Keratinocyte (primary cell): ENCODE data around the gene JUP. TPM values are rescaled to one million over a fixed set of nuclear protein-coding genes. Genes with fewer than 3 reads are reported as not detected.

Experiments used
- DNase-seq: peaks from one replicate; pipeline ENCODE4 v3.0.0-alpha.2; 2011; ENCODE audit warnings: low read depth, missing footprints, low spot score
- FAIRE-seq: peaks from 2 replicates; lab custom pipeline; 2011; peaks lifted over from hg19 to GRCh38; lab: Jason Lieb, UNC
- H2AFZ ChIP-seq: 2 replicates; pipeline ENCODE4 v1.6.0; 2012; ENCODE audit warnings: low read length, control low read depth, inconsistent platforms; ENCODE audit not compliant: control insufficient read depth
- H3K27ac ChIP-seq: 2 replicates; pipeline ENCODE4 v1.5.1; 2011; ENCODE audit warnings: low read length; ENCODE audit not compliant: control insufficient read depth, insufficient read depth
- H3K27me3 ChIP-seq: 3 replicates; pipeline ENCODE4 v1.6.0; 2011; ENCODE audit warnings: low read length; ENCODE audit not compliant: control insufficient read depth, insufficient read depth; ENCODE audit errors: extremely low read depth
- H3K36me3 ChIP-seq, 2 experiments: 2 replicates in 1 of 2; 3 replicates in 1 of 2; pipeline ENCODE4 v1.5.1; 2011; ENCODE audit warnings: low read length in 2 of 2, mild to moderate bottlenecking in 1 of 2; ENCODE audit not compliant: control insufficient read depth in 2 of 2, insufficient read depth in 2 of 2; ENCODE audit errors: extremely low read depth in 1 of 2
- H3K4me1 ChIP-seq: 3 replicates; pipeline ENCODE4 v1.5.1; 2011; ENCODE audit warnings: low read length; ENCODE audit not compliant: control insufficient read depth, insufficient read depth; ENCODE audit errors: extremely low read depth
- H3K4me2 ChIP-seq: 3 replicates; pipeline ENCODE4 v1.6.0; 2011; ENCODE audit warnings: low read depth, low read length; ENCODE audit not compliant: control insufficient read depth, insufficient read depth; ENCODE audit errors: extremely low read depth
- H3K4me3 ChIP-seq, 3 experiments: fragments of 200-600 bp in 1 of 3; sonication (generic) in 1 of 3; 2 replicates in 2 of 3; 3 replicates in 1 of 3; pipeline ENCODE4 v1.5.1; 2011 to 2016; ENCODE audit warnings: low read length in 3 of 3, mild to moderate bottlenecking in 3 of 3, control low read depth in 2 of 3, inconsistent platforms in 1 of 3, low read depth in 1 of 3, mixed read lengths in 1 of 3, mixed run types in 1 of 3, moderate library complexity in 1 of 3; ENCODE audit not compliant: control insufficient read depth in 2 of 3, insufficient read depth in 2 of 3; ENCODE audit errors: extremely low read depth in 1 of 3
- H3K79me2 ChIP-seq: 2 replicates; pipeline ENCODE4 v1.6.0; 2012; ENCODE audit warnings: low read length; ENCODE audit not compliant: control insufficient read depth, insufficient read depth
- H3K9ac ChIP-seq: 3 replicates; pipeline ENCODE4 v1.6.0; 2011; ENCODE audit warnings: low read length; ENCODE audit not compliant: control insufficient read depth, insufficient read depth; ENCODE audit errors: extremely low read depth
- H3K9me1 ChIP-seq: 3 replicates; pipeline ENCODE4 v1.6.0; 2011; ENCODE audit warnings: low read length; ENCODE audit not compliant: control insufficient read depth, insufficient read depth; ENCODE audit errors: extremely low read depth
- H3K9me3 ChIP-seq: 2 replicates; pipeline ENCODE4 v1.5.1; 2012; ENCODE audit warnings: low read depth, low read length; ENCODE audit not compliant: control insufficient read depth
- H4K20me1 ChIP-seq: 3 replicates; pipeline ENCODE4 v1.6.0; 2011; ENCODE audit warnings: low read length; ENCODE audit not compliant: control insufficient read depth, insufficient read depth; ENCODE audit errors: extremely low read depth
- CTCF ChIP-seq, 3 experiments: IDR thresholded peaks in 1 of 3; conservative IDR thresholded peaks in 1 of 3; optimal IDR thresholded peaks in 1 of 3; 2 replicates in 2 of 3; 3 replicates in 1 of 3; pipeline versions ENCODE3 to v1.5.1; 2011; ENCODE audit warnings: low read length in 3 of 3, mild to moderate bottlenecking in 3 of 3, moderate library complexity in 2 of 3, control low read depth in 1 of 3, inconsistent platforms in 1 of 3; ENCODE audit not compliant: insufficient read depth in 2 of 3; ENCODE audit errors: extremely low read depth in 1 of 3
- EZH2 ChIP-seq: IDR thresholded peaks from one replicate; pipeline ENCODE4 v1.6.1; 2012; ENCODE audit warnings: inconsistent platforms, mild to moderate bottlenecking, low read length, moderate library complexity
- dilution Hi-C: fragments of 300-500 bp; cut with MboI; formaldehyde crosslinking; loops from one replicate; pipeline ENCODE4 v1.7.0; 2020; ENCODE audit warnings: low sequenced_read_pairs; ENCODE audit not compliant: extremely low pct_ligation_motif_present
- polyA plus RNA-seq, 5 experiments: library from polyadenylated mRNA; depleted of rRNA in 3 of 5; stranded (reverse) in 3 of 5; stranded (forward) in 1 of 5; unstranded in 1 of 5; fragments of >200 nt; gene quantifications; 1 replicate in 1 of 5; 2 replicates in 3 of 5; 3 replicates in 1 of 5; pipeline versions ENCODE4 v1.2.1 to v1.2.3, GENCODE V29; 2011 to 2012; ENCODE audit warnings: missing spikeins in 2 of 5, low read depth in 1 of 5, low replicate concordance in 1 of 5

Gene JUP
- polyA plus RNA-seq, 1 donor (not counting 4 experiments of a cell fraction or from before 2014, with no cell fraction given) = 152 TPM

GRCh38 chr17:41775394-41776226 lies 10.9 kb downstream of the JUP start:
- peak overlapping the region in 2 of 3 experiments; percentile 19 to 35 for H3K4me3 ChIP-seq
- no peaks in the 10 kb centered on the region for H3K27me3 ChIP-seq
- DNase-seq = no peak
- H3K36me3 ChIP-seq = peaks cover 30 to 42% of the 10 kb centered on the region in 2 experiments
- H3K9me3 ChIP-seq = no peaks in the 10 kb centered on the region
- H4K20me1 ChIP-seq = peaks cover 27% of the 10 kb centered on the region
- H3K4me1 ChIP-seq = peaks cover 76% of the 10 kb centered on the region
- H3K9me1 ChIP-seq = peaks cover 3% of the 10 kb centered on the region
- peaks cover 84% of the 10 kb centered on the region for H3K79me2 ChIP-seq
- dilution Hi-C loops = no loop called here
- FAIRE-seq = peak; percentile 75
- peak overlapping the region; percentile 75 for H3K27ac ChIP-seq
- H3K9ac ChIP-seq = peak overlapping the region; percentile 47
- H2AFZ ChIP-seq = no peak overlapping the region
- TF ChIP-seq CTCF (optimal IDR thresholded peaks at IDR 0.05 in 1 of 3, IDR thresholded peaks at IDR 0.05 in 1 of 3, conservative IDR thresholded peaks at IDR 0.05 in 1 of 3; ENCODE audit: extremely low read depth in 1 of 3, insufficient read depth in 2 of 3, low read length in 3 of 3) (no peak), EZH2 (no peak)
- peak overlapping the region; percentile 62 for H3K4me2 ChIP-seq

- no peak for FAIRE-seq
- H3K4me2 ChIP-seq = peak overlapping the region; percentile 63
- dilution Hi-C loops = no loop called here
Observed at GRCh38 chr17:41773731-41774193, 12.7 kb downstream of the JUP start.

More at GRCh38 chr17:41773731-41774193, 12.7 kb downstream of the JUP start:
- no peaks in the 10 kb centered on the region for H3K27me3 ChIP-seq
- H3K9me3 ChIP-seq = no peaks in the 10 kb centered on the region
- peaks cover 41 to 47% of the 10 kb centered on the region in 2 experiments for H3K36me3 ChIP-seq
- H2AFZ ChIP-seq = no peak overlapping the region
- peak overlapping the region; percentile 81 for H3K9ac ChIP-seq
- DNase-seq = no peak
- H3K9me1 ChIP-seq = peaks cover 3% of the 10 kb centered on the region
- peaks cover 28% of the 10 kb centered on the region for H4K20me1 ChIP-seq
- TF ChIP-seq EZH2 (no peak), CTCF (optimal IDR thresholded peaks at IDR 0.05 in 1 of 3, IDR thresholded peaks at IDR 0.05 in 1 of 3, conservative IDR thresholded peaks at IDR 0.05 in 1 of 3; ENCODE audit: extremely low read depth in 1 of 3, insufficient read depth in 2 of 3, low read length in 3 of 3) (no peak)
- H3K27ac ChIP-seq = peak overlapping the region; percentile 98
- H3K79me2 ChIP-seq = peaks cover 78% of the 10 kb centered on the region
- H3K4me1 ChIP-seq = peaks cover 64% of the 10 kb centered on the region
- H3K4me3 ChIP-seq = peak overlapping the region in 2 of 3 experiments; percentile 17 to 24
